ENCODE results near the gene ASNSD1.
A peak's percentile ranks its signal among the peaks of the same experiment; 100 is the strongest.
"Not testable (repeated sequence)": the region's sequence is repeated elsewhere in the genome, so short reads cannot be mapped to it uniquely, and the experiment has no call there.

The ASNSD1 gene

DNA sequence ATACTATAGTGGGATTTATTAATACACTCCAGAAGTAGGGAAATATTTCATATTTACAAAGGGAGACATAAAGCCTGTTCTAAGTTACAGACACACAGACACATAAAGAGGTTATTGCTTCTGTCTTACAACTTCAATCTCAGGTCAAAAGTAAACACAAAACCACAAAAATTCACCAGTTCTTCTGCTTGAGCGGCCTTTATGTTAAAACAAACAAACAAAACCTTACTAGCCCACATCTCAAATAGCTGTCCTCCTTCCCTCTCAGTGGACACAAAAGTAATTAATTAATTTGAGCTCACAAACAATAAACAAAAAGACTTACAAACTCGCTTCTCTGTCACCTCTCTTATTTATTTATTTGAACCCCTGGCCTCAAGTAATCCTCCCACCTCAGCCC lies 1.5 kb upstream of the ASNSD1 start:
- no peak for TF ChIP-seq ZFX (IDR thresholded peaks at IDR 0.05; ENCODE audit: borderline replicate concordance)
- TF ChIP-seq, protein P1, sequence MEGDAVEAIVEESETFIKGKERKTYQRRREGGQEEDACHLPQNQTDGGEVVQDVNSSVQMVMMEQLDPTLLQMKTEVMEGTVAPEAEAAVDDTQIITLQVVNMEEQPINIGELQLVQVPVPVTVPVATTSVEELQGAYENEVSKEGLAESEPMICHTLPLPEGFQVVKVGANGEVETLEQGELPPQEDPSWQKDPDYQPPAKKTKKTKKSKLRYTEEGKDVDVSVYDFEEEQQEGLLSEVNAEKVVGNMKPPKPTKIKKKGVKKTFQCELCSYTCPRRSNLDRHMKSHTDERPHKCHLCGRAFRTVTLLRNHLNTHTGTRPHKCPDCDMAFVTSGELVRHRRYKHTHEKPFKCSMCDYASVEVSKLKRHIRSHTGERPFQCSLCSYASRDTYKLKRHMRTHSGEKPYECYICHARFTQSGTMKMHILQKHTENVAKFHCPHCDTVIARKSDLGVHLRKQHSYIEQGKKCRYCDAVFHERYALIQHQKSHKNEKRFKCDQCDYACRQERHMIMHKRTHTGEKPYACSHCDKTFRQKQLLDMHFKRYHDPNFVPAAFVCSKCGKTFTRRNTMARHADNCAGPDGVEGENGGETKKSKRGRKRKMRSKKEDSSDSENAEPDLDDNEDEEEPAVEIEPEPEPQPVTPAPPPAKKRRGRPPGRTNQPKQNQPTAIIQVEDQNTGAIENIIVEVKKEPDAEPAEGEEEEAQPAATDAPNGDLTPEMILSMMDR (IDR thresholded peaks at IDR 0.05), result no peak
- no peak overlapping the region for H3K27ac ChIP-seq

DNA sequence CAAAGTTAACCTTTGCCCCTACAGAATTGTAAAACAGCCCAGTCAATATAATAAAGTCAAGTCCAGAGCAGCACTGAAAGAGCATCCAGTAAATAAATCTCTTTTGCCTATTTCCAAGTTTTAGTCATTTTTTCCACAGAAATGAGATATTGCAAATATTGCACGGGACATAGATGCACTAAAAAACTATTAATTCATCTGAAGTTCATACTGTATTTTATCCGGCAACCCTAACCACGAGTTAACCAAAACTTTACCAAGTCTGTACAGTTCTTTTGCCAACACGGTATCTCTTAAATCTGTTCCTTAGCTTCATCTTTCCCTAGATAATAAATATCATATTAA lies 484 bp upstream of the ASNSD1 start:
- no peak overlapping the region; the same call in 1 of the 2 replicates for H3K27ac ChIP-seq

DNA sequence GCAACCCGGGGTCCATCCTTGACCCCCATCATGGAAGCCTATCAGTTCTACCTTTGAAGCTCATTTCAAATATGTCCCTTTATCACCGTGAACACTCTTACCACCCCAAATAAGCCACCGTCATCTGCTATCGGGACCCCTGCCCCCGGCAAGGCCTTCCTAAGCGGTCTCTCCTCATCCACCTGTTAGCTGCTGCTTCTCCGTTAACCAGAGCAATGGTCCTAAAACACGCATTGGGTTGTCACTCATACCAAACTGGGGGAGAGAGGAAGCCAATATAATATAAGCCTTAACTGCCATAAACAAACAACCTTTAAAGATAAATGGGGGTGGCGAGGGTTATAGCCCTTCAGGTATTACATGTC lies 680 bp downstream of the ASNSD1 start:
- peak overlapping the region; percentile 58; the same call in 1 of the 2 replicates for H3K27ac ChIP-seq
- no peak for TF ChIP-seq ZFX (IDR thresholded peaks at IDR 0.05; ENCODE audit: borderline replicate concordance)
- TF ChIP-seq, protein P1 (IDR thresholded peaks at IDR 0.05), result no peak

More for the DNA sequence above, 484 bp upstream of the ASNSD1 start:
- no peak for TF ChIP-seq ZFX (IDR thresholded peaks at IDR 0.05; ENCODE audit: borderline replicate concordance)
- TF ChIP-seq, protein P1 (IDR thresholded peaks at IDR 0.05), result no peak

DNA sequence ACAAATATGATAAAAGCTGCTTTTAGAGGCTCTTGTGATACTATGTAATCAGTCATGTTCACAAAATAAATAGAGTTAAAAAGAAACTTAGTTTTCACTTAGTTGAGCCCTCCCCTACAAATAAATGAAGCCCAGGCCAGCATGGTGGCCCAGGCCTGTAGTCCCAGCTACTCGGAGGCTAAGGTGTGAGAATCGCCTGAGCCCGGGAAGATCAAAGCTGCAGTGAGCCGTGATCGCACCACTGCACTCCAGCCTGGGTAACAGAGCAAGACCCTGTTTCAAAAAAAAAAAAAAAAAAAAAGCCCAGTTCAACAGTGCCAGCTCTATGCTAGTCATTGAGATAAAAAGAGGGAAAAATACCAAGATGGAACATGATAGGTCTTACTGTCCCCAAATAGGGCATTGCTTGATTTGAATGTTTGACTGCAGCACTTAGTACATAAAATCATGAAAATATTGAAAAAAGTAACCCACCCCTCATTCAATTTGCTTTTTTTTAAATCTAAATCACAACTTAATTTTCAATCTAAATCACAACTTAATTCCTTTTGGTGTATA lies 1.5 kb downstream of the ASNSD1 start:
- H3K27ac ChIP-seq, result no peak overlapping the region
- TF ChIP-seq, protein P1 (IDR thresholded peaks at IDR 0.05), result no peak
- TF ChIP-seq ZFX (IDR thresholded peaks at IDR 0.05; ENCODE audit: borderline replicate concordance), result no peak

DNA sequence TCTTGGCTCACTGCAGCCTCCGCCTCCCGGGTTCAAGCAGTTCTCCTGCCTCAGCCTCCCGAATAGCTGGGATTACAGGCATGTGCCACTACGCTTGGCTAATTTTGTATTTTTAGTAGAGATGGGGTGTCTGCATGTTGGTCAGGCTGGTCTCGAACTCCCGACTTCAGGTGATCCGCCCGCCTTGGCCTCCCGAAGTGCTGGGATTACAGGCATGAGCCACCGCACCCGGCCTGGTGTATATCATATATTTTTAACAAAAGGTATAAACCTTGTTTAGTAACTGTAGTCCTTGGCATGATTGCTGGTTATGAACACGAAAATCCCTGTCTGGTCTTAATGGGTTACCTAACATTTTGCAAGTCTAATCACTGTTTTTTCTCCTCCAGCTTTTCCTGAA lies 2.1 kb downstream of the ASNSD1 start:
- not testable (repeated sequence) for H3K27ac ChIP-seq

DNA sequence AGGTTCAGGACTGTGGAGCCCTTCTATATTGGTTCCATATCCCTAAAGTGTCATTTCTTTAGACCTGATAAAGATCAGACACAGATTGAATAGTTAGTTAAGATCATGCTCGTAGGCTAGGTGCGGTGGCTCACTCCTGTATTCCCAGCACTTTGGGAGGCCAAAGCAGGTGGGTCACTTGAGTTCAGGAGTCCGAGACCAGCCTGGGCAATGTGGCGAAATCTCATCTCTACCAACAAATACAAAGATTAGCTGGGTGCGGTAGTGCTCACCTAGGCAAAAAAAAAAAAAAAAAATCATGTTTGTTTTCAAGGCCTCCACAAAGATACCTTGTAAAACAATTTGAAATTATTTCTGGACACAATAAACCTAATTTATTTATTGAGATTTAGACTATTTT lies 8.7 kb downstream of the ASNSD1 start:
- H3K27ac ChIP-seq, result no peak overlapping the region
- no peak for TF ChIP-seq ZFX (IDR thresholded peaks at IDR 0.05; ENCODE audit: borderline replicate concordance)
- TF ChIP-seq, protein P1 (IDR thresholded peaks at IDR 0.05), result no peak

DNA sequence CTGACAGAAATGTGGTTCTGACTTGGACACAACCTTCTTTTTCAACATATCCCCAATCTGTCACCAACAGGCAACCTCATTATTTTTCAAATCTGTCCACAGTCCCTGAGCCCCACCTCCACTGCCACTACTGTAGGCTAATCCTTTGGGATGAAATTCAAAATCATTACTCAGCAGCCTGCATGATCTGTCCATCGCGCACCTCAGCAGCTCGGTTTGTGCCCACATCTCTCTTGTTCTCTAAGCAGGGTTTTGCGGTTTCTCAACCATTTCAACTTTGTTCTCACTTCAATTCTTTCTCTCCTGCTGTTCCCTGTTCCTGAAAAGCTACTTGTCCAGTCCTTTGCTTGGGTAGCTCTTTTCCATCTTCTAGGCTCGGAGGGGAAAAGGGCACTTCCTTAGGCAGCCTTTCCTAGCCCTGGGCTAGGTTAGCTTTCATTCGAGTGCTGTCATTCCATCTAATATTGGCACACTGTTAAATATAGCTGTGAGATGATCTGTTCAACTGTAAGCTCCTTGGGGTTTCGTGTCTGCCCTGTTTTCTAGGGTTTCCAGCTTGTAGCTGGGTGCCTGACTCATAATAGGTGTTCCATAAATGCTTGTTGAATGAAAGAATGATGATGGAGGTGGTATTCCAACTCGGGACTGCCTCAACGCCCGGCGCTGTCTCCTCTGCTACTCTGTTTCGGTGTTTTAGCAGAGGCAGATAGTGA lies 12.6 kb downstream of the ASNSD1 start:
- peak overlapping the region; percentile 75 for H3K27ac ChIP-seq
- no peak for TF ChIP-seq ZFX (IDR thresholded peaks at IDR 0.05; ENCODE audit: borderline replicate concordance)
- TF ChIP-seq, protein P1 (IDR thresholded peaks at IDR 0.05), result no peak

Data from 22Rv1 (cell line).